GM12892 (cell line): ENCODE data around the gene OR52H1.

Experiments used
- POLR2A ChIP-seq: IDR thresholded peaks from 2 replicates; pipeline ENCODE4 v1.6.1; 2011; ENCODE audit warnings: low read depth, low read length, control low read depth
- POLR2AphosphoS5 ChIP-seq: IDR thresholded peaks from 2 replicates; pipeline ENCODE4 v1.6.1; 2011; ENCODE audit warnings: low read depth, low read length, control low read depth

- TF ChIP-seq POLR2A (no peak), POLR2AphosphoS5 (no peak)
These were observed 26.8 kb downstream of the OR52H1 start for GRCh38 chr11:5521540-5521939.
